Measurements from ENCODE around the gene KIRREL3.

GRCh38 chr11:126526471-126526870 is 474.1 kb downstream of the KIRREL3 start:
- TF ChIP-seq ZNF274 (IDR thresholded peaks at IDR 0.05; ENCODE audit: low read depth, low read length) (no peak), YY1 (IDR thresholded peaks at IDR 0.05; ENCODE audit: insufficient read depth, insufficient read length) (no peak), SUZ12 (IDR thresholded peaks at IDR 0.05; ENCODE audit: extremely low read depth, insufficient read depth, insufficient read length) (no peak)

All from NT2/D1 (cell line).